GM19452 (cell line): ENCODE results near the gene ANKRD13B.
A peak's percentile ranks its signal among the peaks of the same experiment; 100 is the strongest.

Experiments
- ATAC-seq: cut with Tn5 transposase; IDR thresholded peaks from one replicate; pipeline ENCODE4 v1.9.1; 2021; ENCODE audit not compliant: unreplicated experiment

The ANKRD13B gene

GRCh38 chr17:29568331-29569244, 24.3 kb upstream of the ANKRD13B start, which contains the start of gene TP53I13:
Gene TP53I13 (plus strand): TSS chr17:29568701. CDS start chr17:29568759, 58 bp downstream.
- no peak for ATAC-seq

GRCh38 chr17:29569245-29569950, 23.5 kb upstream of the ANKRD13B start:
- ATAC-seq: no peak

DNA sequence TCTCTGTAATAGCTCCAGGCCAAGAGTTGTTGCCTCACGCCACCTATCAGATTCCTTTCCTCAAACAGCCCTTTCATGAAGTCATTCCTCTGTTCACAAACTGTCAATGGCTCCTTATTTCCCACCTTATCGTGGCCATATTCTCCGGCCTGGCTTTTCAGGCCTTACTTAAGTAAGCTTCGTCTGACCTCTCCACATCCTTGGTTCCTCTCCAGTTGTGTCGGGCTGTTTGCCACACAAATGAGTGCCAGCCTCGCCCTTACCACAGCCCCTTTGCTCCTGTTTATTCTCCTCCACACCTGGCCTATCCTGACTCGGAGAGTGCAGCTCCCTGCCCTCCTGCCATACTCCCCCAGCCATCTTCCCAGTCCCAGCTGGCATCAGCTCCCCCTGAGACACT, 22.4 kb upstream of the ANKRD13B start:
- ATAC-seq: no peak

GRCh38 chr17:29571486-29571882, 21.4 kb upstream of the ANKRD13B start:
- no peak for ATAC-seq

DNA sequence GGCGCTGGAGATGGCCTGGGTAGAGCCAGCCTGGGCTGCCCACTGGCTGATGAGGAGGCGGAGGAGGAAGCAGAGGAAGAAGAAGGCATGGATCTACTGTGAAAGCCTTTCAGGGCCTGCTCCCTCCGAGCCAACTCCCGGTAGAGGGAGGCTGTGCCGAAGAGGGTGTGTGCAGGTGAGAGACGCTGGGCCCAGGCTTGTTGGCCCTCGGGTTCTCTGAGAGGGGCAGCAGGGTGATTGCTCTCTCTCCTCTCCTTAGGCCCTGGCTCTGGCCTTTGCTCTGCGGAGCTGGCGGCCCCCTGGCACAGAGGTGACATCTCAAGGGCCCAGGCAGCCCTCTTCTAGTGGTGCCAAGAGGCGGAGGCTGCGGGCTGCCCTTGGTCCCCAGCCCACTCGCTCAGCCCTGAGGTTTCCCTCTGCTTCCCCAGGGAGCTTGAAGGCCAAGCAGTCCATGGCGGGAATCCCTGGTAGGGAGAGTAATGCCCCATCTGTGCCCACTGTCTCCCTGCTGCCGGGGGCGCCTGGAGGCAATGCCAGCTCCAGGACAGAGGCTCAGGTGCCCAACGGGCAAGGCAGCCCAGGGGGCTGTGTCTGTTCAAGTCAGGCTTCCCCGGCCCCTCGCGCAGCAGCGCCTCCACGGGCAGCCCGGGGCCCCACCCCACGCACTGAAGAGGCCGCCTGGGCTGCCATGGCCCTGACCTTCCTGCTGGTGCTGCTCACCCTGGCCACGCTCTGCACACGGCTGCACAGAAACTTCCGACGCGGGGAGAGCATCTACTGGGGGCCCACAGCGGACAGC, 20.9 kb upstream of the ANKRD13B start:
- ATAC-seq: no peak

- no peak for ATAC-seq
Measured at GRCh38 chr17:29572691-29573557, 20.0 kb upstream of the ANKRD13B start.

DNA sequence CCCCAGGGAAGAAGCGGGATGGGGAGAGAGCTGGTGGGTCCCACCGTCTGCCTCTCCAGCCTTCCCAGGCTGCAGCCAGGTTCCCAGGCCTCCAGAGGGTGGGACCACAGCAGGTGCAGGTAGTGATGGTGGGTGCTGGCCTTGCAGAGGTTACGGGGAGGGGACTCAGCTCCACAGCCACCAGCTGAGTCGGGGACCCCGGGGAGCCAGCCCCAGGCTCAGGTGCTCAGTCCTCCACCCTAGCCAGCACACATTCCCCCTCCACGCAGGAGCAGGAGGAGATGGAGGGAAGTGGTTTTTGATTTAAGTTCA, 19.4 kb upstream of the ANKRD13B start:
- no peak for ATAC-seq

- ATAC-seq: no peak
Measured at GRCh38 chr17:29573871-29574731, 18.8 kb upstream of the ANKRD13B start.

- no peak for ATAC-seq
Measured at GRCh38 chr17:29574732-29575510, 18.0 kb upstream of the ANKRD13B start.

DNA sequence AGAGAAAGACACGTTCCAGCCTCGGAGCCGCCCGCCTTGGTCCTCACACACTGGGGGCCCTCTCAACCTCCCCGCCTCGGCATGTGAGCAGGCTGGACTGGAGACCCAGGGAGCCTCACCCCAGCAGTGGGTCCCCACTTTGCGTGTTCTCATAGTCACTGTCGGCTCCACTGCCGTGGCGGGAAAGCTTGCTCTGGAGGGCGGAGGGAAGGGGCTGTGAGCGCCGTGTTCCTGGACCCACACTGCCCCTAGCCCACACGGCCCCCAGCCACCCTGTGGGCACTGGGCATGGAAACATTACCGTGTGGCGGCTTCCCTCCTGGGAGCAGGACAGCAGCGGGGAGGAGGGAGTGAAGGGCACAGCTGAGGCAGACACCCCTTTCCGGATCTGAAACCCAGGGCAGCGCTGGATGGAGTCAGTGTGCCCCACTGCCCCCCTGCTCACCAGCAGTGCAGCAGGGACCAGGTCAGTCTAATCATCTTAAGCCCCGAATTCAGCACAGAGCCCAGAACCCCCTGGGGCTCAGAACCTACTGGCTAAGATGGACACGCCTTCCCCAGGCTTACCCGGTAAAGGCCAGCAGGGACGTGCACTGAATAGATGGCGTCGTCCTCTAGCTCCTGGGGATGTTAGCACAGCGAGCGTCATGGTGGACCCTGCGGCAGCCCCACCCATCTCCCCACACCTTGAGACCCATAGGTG, 17.3 kb upstream of the ANKRD13B start:
- no peak for ATAC-seq

GRCh38 chr17:29576214-29577000, 16.5 kb upstream of the ANKRD13B start:
- ATAC-seq: no peak

- ATAC-seq: no peak
Measured at GRCh38 chr17:29577001-29577370, 15.9 kb upstream of the ANKRD13B start.

- ATAC-seq: no peak
Measured at GRCh38 chr17:29577385-29578211, 15.3 kb upstream of the ANKRD13B start.

- ATAC-seq: no peak
Measured at GRCh38 chr17:29578626-29579485, 14.1 kb upstream of the ANKRD13B start.

GRCh38 chr17:29579866-29580771, 12.8 kb upstream of the ANKRD13B start:
- peak; percentile 85 for ATAC-seq
